HL-60 (cell line): ENCODE data around the gene MCM3AP.

ENCODE experiments used
- DNase-seq, 2 experiments: peaks; one replicate each; pipeline ENCODE4 v3.0.0-alpha.2; 2010 to 2020; ENCODE audit warnings: low read depth in 1 of 2, low spot score in 1 of 2
- H3K27ac ChIP-seq: fragments of 250-450 bp; sonication (Bioruptor Pico); replicated peaks from 2 replicates; pipeline ENCODE4 v1.5.1; 2020; ENCODE audit warnings: mild to moderate bottlenecking, moderate library complexity
- H3K27me3 ChIP-seq: fragments of 250-450 bp; sonication (Bioruptor Pico); 2 replicates; pipeline ENCODE4 v1.5.1; 2021; ENCODE audit warnings: mild to moderate bottlenecking, moderate library complexity; ENCODE audit not compliant: insufficient read depth, poor library complexity, severe bottlenecking
- H3K4me3 ChIP-seq: replicated peaks from 2 replicates; pipeline ENCODE4 v1.5.1; 2011; ENCODE audit warnings: mild to moderate bottlenecking, control low read depth, low read length; ENCODE audit not compliant: insufficient read depth
- CTCF ChIP-seq: IDR thresholded peaks from one replicate; pipeline ENCODE4 v1.5.1; 2011; ENCODE audit warnings: low read length, control low read depth, inconsistent platforms; ENCODE audit not compliant: insufficient read depth
- GABPA ChIP-seq: IDR thresholded peaks from 2 replicates; pipeline ENCODE4 v1.6.1; 2012; ENCODE audit warnings: low read depth
- POLR2AphosphoS5 ChIP-seq: IDR thresholded peaks from 2 replicates; pipeline ENCODE4 v1.6.1; 2012; ENCODE audit warnings: low read depth
- REST ChIP-seq: IDR thresholded peaks from 2 replicates; pipeline ENCODE4 v1.6.1; 2012; ENCODE audit warnings: low read depth; ENCODE audit not compliant: insufficient replicate concordance
- SPI1 ChIP-seq: IDR thresholded peaks from 2 replicates; pipeline ENCODE4 v1.6.1; 2012; ENCODE audit warnings: low read depth, mild to moderate bottlenecking, borderline replicate concordance

The MCM3AP gene

GRCh38 chr21:46256501-46256994, 28.9 kb downstream of the MCM3AP start:
- no peak overlapping the region for H3K4me3 ChIP-seq
- H3K27ac ChIP-seq, result no peak overlapping the region
- DNase-seq, result no peak
- TF ChIP-seq POLR2AphosphoS5, result no peak
- no peak for TF ChIP-seq CTCF
- no peak for TF ChIP-seq SPI1
- no peak for TF ChIP-seq GABPA
- TF ChIP-seq REST, result no peak
- H3K27me3 ChIP-seq, result no peaks in the 10 kb centered on the region

GRCh38 chr21:46255758-46256337, 29.6 kb downstream of the MCM3AP start:
- no peaks in the 10 kb centered on the region for H3K27me3 ChIP-seq
- TF ChIP-seq CTCF (no peak), SPI1 (no peak), GABPA (no peak), REST (no peak), POLR2AphosphoS5 (no peak)
- H3K27ac ChIP-seq, result no peak overlapping the region
- DNase-seq, result no peak
- no peak overlapping the region for H3K4me3 ChIP-seq

- no peak for TF ChIP-seq POLR2AphosphoS5
- TF ChIP-seq GABPA, result no peak
- no peak for TF ChIP-seq REST
- TF ChIP-seq CTCF, result no peak
- no peak for TF ChIP-seq SPI1
- no peak for DNase-seq
- Histone ChIP-seq H3K27ac (no peak overlapping the region), H3K27me3 (no peaks in the 10 kb centered on the region), H3K4me3 (no peak overlapping the region)
Measured at GRCh38 chr21:46255166-46255565, 30.2 kb downstream of the MCM3AP start.
